HepG2 (cell line): ENCODE data around the gene EFCAB8. TPM values are rescaled to one million over a fixed set of nuclear protein-coding genes. Genes with fewer than 3 reads are reported as not detected.
A peak's percentile ranks its signal among the peaks of the same experiment; 100 is the strongest.

Experiments used
- ARNT2 ChIP-seq: sonication (generic); formaldehyde crosslinking; IDR thresholded peaks from 2 replicates; pipeline ENCODE4 v1.8.0; 2022; ENCODE audit warnings: mild to moderate bottlenecking, low read depth, missing genetic modification reagents, moderate library complexity
- CEBPB ChIP-seq: IDR thresholded peaks from 2 replicates; pipeline ENCODE4 v1.6.1; 2011; ENCODE audit warnings: low read depth, low read length, improper control_type of control experiment, borderline replicate concordance
- FOXA1 ChIP-seq, 2 experiments: fragments of 450-650 bp in 1 of 2; sonication (generic) in 1 of 2; formaldehyde crosslinking in 1 of 2; IDR thresholded peaks; 2 replicates each; pipeline versions ENCODE4 v1.4.0 to v1.6.1; 2016 to 2020; ENCODE audit warnings: missing genetic modification reagents in 1 of 2
- MED1 ChIP-seq: sonication (generic); formaldehyde crosslinking; IDR thresholded peaks from 2 replicates; pipeline ENCODE4 v1.4.0; 2020; ENCODE audit warnings: missing genetic modification reagents
- MEF2D ChIP-seq: sonication (generic); formaldehyde crosslinking; IDR thresholded peaks from 2 replicates; pipeline ENCODE4 v1.5.1; 2020; ENCODE audit warnings: mild to moderate bottlenecking, missing genetic modification reagents
- POLR2A ChIP-seq, 2 experiments: IDR thresholded peaks; 2 replicates each; pipeline ENCODE4 v1.6.1; 2011; ENCODE audit warnings: low read depth in 2 of 2, low read length in 2 of 2, mild to moderate bottlenecking in 1 of 2, moderate library complexity in 1 of 2; ENCODE audit not compliant: insufficient read depth in 1 of 2
- RFX3 ChIP-seq: IDR thresholded peaks from 2 replicates; pipeline ENCODE4 v1.6.1; 2016; ENCODE audit warnings: missing biosample characterization, missing genetic modification reagents
- SMAD9 ChIP-seq: sonication (generic); formaldehyde crosslinking; IDR thresholded peaks from 2 replicates; pipeline ENCODE4 v1.5.1; 2020; ENCODE audit warnings: mild to moderate bottlenecking, missing genetic modification reagents
- TAF1 ChIP-seq: sonication (generic); formaldehyde crosslinking; IDR thresholded peaks from 2 replicates; pipeline ENCODE4 v1.4.0; 2020; ENCODE audit warnings: missing genetic modification reagents
- TBX2 ChIP-seq: sonication (generic); formaldehyde crosslinking; IDR thresholded peaks from 2 replicates; pipeline ENCODE4 v1.5.0; 2020; ENCODE audit warnings: missing genetic modification reagents, mild to moderate bottlenecking, borderline replicate concordance
- TEAD3 ChIP-seq: optimal IDR thresholded peaks from 2 replicates; pipeline ENCODE3; 2016; ENCODE audit warnings: borderline replicate concordance
- ZNF563 ChIP-seq: sonication (generic); formaldehyde crosslinking; IDR thresholded peaks from 2 replicates; pipeline ENCODE4 v1.8.0; 2022; ENCODE audit warnings: mild to moderate bottlenecking, moderate library complexity, missing genetic modification reagents
- ZNF598 ChIP-seq: sonication (generic); formaldehyde crosslinking; IDR thresholded peaks from 2 replicates; pipeline ENCODE4 v1.5.1; 2020; ENCODE audit warnings: mild to moderate bottlenecking, missing genetic modification reagents, borderline replicate concordance
- ZNF615 ChIP-seq: sonication (generic); formaldehyde crosslinking; IDR thresholded peaks from 2 replicates; pipeline ENCODE4 v1.5.0; 2020; ENCODE audit warnings: mild to moderate bottlenecking, missing genetic modification reagents, borderline replicate concordance
- ZNF720 ChIP-seq: sonication (generic); formaldehyde crosslinking; IDR thresholded peaks from 2 replicates; pipeline ENCODE4 v1.4.0; 2020; ENCODE audit warnings: missing genetic modification reagents
- ZNF768 ChIP-seq: sonication (generic); formaldehyde crosslinking; IDR thresholded peaks from 2 replicates; pipeline ENCODE4 v1.4.0; 2020; ENCODE audit warnings: missing genetic modification reagents
- polyA plus RNA-seq, 8 experiments: library from polyadenylated mRNA; depleted of rRNA in 3 of 8; stranded (reverse) in 7 of 8; unstranded in 1 of 8; fragments of >200 nt; fragmentation: Illumina TruSeq in 4 of 8; extraction: Trizol in 4 of 8; gene quantifications; 2 replicates each; pipeline versions ENCODE4 v1.2.1 to v1.2.3, GENCODE V29; 2011 to 2016; ENCODE audit warnings: low read depth in 4 of 8, missing spikeins in 1 of 8, mixed read lengths in 1 of 8; ENCODE audit not compliant: insufficient read depth in 1 of 8
- total RNA-seq, 5 experiments: library from RNA; depleted of rRNA; stranded (reverse); fragments of >200 nt; fragmentation: Illumina TruSeq; extraction: Trizol; gene quantifications; 2 replicates each; pipeline ENCODE4 v1.2.3, GENCODE V29; 2016; ENCODE audit warnings: low read depth in 1 of 5
- TF ChIP-seq, protein P1 (sequence below): sonication (generic); formaldehyde crosslinking; IDR thresholded peaks from 2 replicates; pipeline ENCODE4 v1.4.0; 2020; ENCODE audit warnings: mild to moderate bottlenecking, low read depth, missing genetic modification reagents
- TF ChIP-seq, protein P2 (sequence below): IDR thresholded peaks from 2 replicates; pipeline ENCODE4 v1.6.1; 2016; ENCODE audit warnings: low read depth, borderline replicate concordance
- TF ChIP-seq, protein P3 (sequence below): sonication (generic); formaldehyde crosslinking; IDR thresholded peaks from 2 replicates; pipeline ENCODE4 v1.4.0; 2020; ENCODE audit warnings: missing genetic modification reagents
- TF ChIP-seq, protein P4 (sequence below): sonication (generic); formaldehyde crosslinking; IDR thresholded peaks from 2 replicates; pipeline ENCODE4 v1.5.1; 2020; ENCODE audit warnings: mild to moderate bottlenecking, missing genetic modification reagents, moderate library complexity
- TF ChIP-seq, protein P5 (sequence below): sonication (generic); formaldehyde crosslinking; IDR thresholded peaks from 2 replicates; pipeline ENCODE4 v1.4.0; 2020; ENCODE audit warnings: mild to moderate bottlenecking, missing genetic modification reagents

Gene EFCAB8
- total and polyA plus RNA-seq, 2 of the 13 experiments (the other 11 are each of a cell fraction or from before 2014, with no cell fraction given): 0.15 to 0.22 TPM

DNA sequence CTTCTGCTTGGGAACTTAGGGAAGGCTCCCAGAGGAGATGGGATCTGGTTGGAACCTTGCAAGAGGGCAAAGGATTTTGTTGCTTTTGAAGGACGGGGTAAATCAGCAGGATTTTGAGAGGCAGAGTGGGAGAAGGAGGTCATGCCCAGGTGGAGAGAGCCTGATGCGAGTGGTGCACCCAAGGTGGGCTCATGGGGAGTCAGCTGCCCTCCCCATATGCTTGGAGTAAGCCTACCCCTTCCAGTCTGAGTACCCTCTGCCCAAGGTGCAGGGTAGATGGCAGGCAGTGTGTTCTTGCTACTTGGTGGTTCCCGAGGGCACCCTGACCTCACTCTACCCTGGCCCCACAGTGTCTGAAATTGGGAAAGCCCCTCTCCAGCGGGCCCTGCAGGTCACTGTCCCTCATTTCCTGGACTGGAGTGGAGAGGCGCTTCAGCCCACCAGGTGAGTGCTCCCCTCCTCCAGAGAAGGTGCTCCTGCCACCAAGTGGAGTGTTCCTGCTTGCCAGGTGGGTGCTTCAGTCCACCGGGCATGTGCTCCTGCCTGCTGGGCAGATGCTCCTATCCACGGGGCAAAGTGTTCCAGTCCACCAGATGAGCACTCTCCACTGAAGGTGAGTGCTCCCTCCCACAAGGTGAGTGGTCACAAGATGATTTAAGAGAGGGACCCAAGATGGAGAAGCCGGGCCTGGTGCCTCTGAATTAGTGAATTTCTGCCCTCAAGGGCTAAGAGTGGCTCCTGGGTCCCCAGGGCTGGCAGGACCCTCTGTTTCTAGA is 152.1 kb downstream of the EFCAB8 start (continued):
- TF ChIP-seq, protein P1, sequence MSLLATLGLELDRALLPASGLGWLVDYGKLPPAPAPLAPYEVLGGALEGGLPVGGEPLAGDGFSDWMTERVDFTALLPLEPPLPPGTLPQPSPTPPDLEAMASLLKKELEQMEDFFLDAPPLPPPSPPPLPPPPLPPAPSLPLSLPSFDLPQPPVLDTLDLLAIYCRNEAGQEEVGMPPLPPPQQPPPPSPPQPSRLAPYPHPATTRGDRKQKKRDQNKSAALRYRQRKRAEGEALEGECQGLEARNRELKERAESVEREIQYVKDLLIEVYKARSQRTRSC (CRISPR knock-in tag): no peak
- no peak for TF ChIP-seq ZNF720
- TF ChIP-seq SMAD9: no peak
- no peak for TF ChIP-seq TAF1
- no peak for TF ChIP-seq RFX3 (CRISPR knock-in tag)
- TF ChIP-seq, protein P2, sequence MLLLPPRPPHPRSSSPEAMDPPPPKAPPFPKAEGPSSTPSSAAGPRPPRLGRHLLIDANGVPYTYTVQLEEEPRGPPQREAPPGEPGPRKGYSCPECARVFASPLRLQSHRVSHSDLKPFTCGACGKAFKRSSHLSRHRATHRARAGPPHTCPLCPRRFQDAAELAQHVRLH (CRISPR knock-in tag): no peak
- TF ChIP-seq, protein P3, sequence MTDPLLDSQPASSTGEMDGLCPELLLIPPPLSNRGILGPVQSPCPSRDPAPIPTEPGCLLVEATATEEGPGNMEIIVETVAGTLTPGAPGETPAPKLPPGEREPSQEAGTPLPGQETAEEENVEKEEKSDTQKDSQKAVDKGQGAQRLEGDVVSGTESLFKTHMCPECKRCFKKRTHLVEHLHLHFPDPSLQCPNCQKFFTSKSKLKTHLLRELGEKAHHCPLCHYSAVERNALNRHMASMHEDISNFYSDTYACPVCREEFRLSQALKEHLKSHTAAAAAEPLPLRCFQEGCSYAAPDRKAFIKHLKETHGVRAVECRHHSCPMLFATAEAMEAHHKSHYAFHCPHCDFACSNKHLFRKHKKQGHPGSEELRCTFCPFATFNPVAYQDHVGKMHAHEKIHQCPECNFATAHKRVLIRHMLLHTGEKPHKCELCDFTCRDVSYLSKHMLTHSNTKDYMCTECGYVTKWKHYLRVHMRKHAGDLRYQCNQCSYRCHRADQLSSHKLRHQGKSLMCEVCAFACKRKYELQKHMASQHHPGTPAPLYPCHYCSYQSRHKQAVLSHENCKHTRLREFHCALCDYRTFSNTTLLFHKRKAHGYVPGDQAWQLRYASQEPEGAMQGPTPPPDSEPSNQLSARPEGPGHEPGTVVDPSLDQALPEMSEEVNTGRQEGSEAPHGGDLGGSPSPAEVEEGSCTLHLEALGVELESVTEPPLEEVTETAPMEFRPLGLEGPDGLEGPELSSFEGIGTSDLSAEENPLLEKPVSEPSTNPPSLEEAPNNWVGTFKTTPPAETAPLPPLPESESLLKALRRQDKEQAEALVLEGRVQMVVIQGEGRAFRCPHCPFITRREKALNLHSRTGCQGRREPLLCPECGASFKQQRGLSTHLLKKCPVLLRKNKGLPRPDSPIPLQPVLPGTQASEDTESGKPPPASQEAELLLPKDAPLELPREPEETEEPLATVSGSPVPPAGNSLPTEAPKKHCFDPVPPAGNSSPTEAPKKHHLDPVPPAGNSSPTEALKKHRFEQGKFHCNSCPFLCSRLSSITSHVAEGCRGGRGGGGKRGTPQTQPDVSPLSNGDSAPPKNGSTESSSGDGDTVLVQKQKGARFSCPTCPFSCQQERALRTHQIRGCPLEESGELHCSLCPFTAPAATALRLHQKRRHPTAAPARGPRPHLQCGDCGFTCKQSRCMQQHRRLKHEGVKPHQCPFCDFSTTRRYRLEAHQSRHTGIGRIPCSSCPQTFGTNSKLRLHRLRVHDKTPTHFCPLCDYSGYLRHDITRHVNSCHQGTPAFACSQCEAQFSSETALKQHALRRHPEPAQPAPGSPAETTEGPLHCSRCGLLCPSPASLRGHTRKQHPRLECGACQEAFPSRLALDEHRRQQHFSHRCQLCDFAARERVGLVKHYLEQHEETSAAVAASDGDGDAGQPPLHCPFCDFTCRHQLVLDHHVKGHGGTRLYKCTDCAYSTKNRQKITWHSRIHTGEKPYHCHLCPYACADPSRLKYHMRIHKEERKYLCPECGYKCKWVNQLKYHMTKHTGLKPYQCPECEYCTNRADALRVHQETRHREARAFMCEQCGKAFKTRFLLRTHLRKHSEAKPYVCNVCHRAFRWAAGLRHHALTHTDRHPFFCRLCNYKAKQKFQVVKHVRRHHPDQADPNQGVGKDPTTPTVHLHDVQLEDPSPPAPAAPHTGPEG: no peak
- TF ChIP-seq POLR2A (IDR thresholded peaks at IDR 0.05; ENCODE audit: insufficient read depth in 1 of 2, low read depth in 2 of 2, low read length in 2 of 2): peak in 1 of 2 experiments; percentile 45; a peak in 2 of 4 replicates
- no peak; the same call in 1 of the 2 replicates for TF ChIP-seq ARNT2
- TF ChIP-seq, protein P4, sequence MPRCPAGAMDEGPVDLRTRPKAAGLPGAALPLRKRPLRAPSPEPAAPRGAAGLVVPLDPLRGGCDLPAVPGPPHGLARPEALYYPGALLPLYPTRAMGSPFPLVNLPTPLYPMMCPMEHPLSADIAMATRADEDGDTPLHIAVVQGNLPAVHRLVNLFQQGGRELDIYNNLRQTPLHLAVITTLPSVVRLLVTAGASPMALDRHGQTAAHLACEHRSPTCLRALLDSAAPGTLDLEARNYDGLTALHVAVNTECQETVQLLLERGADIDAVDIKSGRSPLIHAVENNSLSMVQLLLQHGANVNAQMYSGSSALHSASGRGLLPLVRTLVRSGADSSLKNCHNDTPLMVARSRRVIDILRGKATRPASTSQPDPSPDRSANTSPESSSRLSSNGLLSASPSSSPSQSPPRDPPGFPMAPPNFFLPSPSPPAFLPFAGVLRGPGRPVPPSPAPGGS (CRISPR knock-in tag): peak; percentile 21; the same call in 1 of the 2 replicates
- no peak for TF ChIP-seq MEF2D (CRISPR knock-in tag)
- TF ChIP-seq ZNF768 (CRISPR knock-in tag): no peak
- no peak for TF ChIP-seq ZNF615 (CRISPR knock-in tag)
- TF ChIP-seq FOXA1 (IDR thresholded peaks at IDR 0.05): no peak
- TF ChIP-seq FOXA1 (CRISPR knock-in tag; IDR thresholded peaks at IDR 0.05): no peak
- TF ChIP-seq MED1 (CRISPR knock-in tag): peak; percentile 14; the same call in 1 of the 2 replicates
- no peak for TF ChIP-seq CEBPB
- TF ChIP-seq, protein P5, sequence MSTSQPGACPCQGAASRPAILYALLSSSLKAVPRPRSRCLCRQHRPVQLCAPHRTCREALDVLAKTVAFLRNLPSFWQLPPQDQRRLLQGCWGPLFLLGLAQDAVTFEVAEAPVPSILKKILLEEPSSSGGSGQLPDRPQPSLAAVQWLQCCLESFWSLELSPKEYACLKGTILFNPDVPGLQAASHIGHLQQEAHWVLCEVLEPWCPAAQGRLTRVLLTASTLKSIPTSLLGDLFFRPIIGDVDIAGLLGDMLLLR (CRISPR knock-in tag): no peak
- no peak for TF ChIP-seq TEAD3 (CRISPR knock-in tag)
- no peak for TF ChIP-seq ZNF563 (CRISPR knock-in tag)
- no peak for TF ChIP-seq ZNF598 (CRISPR knock-in tag)
- TF ChIP-seq TBX2: no peak
